Tongue (tissue), 2 donors: ENCODE measurements around the gene USH2A. TPM values are rescaled to one million over a fixed set of nuclear protein-coding genes. Genes with fewer than 3 reads are reported as not detected.

Experiments used
- DNase-seq: peaks from one replicate; pipeline ENCODE4 v3.0.0-alpha.2; 2015
- total RNA-seq: library from RNA; depleted of rRNA; stranded (reverse); fragments of >200 nt; gene quantifications from one replicate; pipeline ENCODE4 v1.2.3, GENCODE V29; 2014

USH2A gene
- total RNA-seq, 1 donor from 2014 or later, result 0.10 TPM

DNA sequence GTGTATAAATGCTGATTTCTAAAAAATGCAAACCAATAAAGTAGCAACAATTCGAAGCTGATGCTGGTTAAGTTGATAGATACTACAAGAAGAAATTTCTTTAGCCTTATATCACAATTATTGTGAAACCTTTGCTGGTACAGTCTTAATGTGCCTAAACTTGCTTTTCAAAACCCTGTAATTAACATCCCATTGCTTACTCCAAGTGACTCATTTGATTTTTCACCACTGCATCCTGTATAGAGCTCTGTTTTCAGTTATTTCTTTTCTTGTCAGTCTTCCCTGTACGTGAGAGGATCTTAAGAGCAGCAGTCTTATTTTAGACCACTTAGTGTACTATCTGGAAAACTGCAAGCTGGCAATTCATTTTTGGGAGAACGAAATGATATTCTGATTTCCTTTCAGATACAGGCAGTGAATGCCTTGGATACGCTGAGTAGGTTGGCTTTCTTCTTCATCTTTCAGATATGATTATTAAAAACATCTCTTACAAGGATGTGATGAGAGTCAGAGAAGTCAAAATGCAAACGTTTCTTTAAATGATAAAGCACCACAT is 645.8 kb downstream of the USH2A start:
- DNase-seq, result no peak

DNA sequence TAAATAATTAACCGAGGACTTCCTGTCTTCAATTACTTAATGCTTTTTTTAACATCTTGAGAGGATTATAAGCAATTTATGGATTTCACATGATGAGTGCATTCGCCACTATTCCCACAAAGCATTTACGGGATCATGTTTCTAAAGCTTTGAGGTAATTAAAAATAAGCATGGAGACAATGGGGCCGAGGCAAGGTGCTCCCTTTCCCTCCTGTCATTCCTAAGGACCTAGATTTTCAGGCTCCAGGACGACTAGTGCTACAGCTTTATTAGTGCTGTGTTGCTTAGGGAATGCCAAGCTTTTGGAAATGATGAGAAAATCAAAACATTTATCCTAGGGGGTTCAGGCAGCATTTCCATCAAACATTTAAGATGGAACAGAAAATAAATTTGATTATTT is 646.9 kb downstream of the USH2A start:
- no peak for DNase-seq

DNA sequence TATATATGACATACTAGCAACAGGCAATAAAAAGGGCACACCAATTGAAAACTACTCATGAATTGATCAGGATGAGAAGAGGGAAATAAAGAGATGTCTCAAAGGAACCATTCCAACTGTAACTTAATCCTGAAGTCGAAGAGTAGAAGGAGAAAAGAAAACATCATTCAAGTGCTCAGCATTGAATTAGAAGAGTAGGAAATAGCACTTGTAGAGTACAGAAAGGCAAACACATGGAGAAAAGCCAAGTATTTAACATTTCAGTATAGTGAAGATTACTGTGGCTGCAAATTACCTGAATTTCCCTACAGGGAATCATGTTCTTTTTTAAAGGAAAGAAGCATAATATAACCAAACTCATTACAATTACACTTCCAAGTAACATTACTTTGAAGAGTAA is 651.1 kb downstream of the USH2A start:
- DNase-seq, result no peak

- no peak for DNase-seq
Measured at GRCh38 chr1:215768303-215768702, 654.9 kb downstream of the USH2A start.

DNA sequence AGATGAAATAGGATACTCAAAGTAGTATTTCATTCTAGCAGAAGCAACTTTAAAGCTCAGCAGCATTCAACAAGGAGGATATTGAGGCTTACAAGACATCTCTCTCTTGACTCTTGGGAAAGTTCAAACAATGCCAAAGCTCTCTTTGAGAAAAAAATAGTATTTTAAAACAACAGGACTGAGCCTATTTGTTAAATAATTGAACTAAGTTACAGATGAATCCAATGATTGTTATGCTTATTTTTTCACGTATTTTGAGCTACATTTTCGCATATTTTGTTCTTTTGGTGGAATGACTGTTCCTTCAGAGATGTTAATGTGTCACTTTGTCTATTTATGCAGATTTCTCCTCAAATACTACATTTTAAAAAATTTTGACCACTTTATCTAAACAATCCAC is 655.5 kb downstream of the USH2A start:
- no peak for DNase-seq

DNA sequence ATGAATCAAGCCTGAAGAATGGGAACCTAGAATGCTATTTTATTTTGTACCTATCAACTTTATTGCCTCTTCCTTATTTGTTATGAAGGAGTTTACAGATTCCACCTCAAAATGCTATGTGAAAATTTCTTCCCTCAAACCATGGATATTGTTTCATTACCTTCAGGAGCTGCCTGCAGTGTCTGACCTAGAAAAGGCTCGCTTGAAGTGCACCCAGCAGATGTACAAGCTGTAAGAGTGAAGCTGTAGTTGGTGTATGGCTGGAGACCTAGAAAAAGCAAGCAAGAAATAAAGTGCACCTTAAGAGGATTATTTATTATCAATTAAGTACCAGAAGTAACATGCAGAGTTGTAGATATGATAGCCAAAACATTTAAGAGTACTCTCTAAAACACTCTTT is 656.7 kb downstream of the USH2A start:
- no peak for DNase-seq

DNA sequence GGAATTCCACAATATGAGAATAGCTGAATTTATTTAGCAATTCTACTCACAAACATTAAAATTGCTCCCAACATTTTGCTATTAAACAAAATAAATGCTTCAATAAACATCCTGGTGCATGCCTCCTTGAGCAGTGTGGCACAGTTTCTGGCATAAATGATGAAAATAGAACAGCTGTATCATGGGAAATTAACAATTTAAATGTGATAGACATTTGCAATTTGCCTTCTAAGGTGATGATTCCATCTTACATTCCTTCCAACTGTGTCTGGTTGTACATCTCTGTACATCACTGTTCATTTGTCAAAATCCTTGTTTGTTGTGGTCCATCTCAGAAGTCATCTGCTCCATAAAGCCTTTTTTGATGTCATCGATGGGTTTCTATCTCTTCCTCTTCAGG is 657.4 kb downstream of the USH2A start:
- no peak for DNase-seq

- no peak for DNase-seq
Measured at GRCh38 chr1:215761446-215761845, 661.8 kb downstream of the USH2A start.

GRCh38 chr1:215754112-215754511 is 669.1 kb downstream of the USH2A start:
- no peak for DNase-seq

DNA sequence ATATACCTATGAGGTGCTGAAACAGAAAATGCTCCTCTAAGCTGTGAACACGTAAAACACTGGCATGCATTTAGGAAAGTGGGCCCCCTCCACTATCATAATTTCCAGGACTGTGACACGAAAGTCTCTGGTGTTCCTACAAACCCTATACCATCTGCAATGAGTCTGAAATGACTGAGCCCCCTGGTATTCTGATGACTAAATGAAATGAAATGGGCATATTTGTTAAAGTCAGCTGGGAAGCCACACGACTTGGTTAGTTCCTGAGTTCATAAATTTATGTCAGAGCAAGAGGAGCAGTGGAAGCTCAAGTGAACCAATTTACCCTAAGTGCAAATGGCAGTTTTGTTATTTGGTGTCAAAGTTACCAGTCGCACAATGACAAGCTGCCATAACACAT is 673.8 kb downstream of the USH2A start:
- DNase-seq, result no peak

- no peak for DNase-seq
Measured at GRCh38 chr1:215748431-215748830, 674.8 kb downstream of the USH2A start.

DNA sequence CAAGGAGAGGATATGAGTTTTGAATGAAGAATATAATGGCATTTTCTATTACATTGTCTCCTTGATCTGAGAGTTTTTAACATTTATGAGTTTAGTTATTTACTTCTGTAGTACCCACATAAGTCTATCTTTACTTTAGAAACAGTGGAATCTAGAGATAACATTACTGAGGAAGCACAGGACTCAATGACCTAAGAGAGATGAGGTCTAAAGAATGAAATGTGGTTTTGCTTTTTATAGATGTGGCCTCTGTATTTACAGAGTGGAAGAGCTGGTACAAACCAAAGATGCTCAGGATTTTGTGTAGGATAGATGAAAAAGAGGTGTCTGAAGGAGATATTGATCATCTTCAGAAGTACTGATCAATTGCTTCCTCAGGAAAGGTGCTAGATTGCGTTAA is 678.8 kb downstream of the USH2A start:
- no peak for DNase-seq

- no peak for DNase-seq
Measured at GRCh38 chr1:215739025-215739424, 684.2 kb downstream of the USH2A start.

GRCh38 chr1:215731699-215732098 is 691.5 kb downstream of the USH2A start:
- no peak for DNase-seq

- no peak for DNase-seq
Measured at GRCh38 chr1:215730600-215730999, 692.6 kb downstream of the USH2A start.

DNA sequence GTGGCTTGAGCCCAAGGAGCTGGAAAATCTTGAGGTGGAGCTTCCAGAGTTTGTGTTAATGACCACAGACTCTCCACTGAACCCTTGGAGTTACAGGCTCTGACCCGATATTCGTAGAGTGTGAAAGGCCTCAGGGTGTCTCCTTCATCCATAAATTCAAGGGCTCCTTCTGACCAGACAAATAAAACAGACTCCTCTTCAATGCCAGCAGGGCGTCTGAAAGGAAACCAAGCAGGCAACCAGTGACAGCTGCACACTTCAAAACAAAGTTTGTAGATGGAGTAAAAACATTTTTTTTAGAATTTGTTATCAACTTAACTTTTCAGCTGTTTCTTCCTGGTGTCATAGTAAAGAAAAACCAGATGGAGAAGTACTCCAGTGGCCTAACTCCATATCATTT is 695.1 kb downstream of the USH2A start:
- no peak for DNase-seq

GRCh38 chr1:215720126-215720525 is 703.1 kb downstream of the USH2A start:
- DNase-seq, result no peak

GRCh38 chr1:215719552-215719951 is 703.7 kb downstream of the USH2A start:
- DNase-seq, result no peak

DNA sequence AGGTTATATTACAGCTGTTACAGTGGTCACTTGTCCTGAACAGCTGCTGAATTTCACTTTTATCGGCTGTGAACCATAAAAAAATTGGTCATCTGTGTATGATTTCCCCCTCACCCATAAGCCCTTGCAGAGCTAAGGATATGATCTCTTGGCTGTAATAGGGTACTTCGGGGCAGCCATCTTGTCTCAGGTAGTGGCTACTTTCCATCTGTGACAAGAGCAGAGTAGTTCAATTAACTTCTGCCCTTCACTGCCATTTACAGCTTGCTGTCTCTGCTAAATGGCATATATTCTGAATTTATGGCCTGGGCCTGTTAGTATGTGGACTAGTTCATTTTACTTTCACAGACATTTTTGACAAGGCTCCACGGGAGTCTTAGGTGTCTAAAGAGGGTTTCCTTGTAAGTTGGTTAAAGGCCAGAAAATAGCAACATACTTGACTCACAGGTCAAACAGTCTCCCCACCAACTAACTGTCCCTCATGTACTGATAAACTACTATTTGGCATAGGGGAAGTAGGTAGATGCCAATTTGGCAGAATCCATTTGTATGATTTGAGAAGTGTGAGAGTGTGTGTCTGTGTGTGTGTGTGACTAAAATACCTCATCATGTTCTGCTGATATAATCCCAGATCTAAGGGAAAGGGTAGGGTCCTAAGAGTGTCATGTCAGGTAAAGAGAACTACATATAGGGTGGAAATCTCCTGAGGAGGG is 704.5 kb downstream of the USH2A start:
- DNase-seq, result no peak

DNA sequence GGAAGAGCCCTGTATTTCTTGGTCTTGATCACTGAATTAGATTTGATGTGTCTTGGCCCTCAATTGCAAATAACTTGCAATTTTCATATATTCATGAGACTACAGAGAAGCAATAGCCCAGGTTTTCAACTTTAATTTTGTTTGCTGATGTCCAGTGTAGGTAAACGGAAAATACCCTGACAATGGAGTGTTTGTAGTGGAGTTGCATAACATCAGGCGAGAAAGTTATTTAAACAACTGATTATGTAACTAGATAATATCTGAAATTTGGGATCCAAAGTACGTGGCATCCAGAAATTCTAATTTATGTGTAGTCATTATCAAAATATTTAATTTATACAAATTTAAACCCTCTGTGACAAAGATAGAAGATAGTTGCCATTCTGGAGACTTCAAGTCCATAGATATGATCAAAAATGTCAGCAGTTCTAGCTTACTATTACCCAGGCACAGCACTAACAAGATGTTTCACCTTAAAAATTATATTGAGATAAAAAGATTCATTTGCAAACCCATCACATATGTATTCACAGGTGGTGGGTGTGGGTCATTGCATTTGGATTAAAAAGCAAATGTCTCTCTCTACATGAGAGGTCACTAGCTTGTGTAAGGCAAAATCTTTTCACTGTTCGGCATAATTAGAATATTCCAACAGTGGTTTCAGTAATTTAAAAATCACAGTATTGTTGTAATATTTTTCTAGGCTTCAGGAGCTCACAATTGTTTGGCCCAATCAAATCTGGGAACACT is 705.4 kb downstream of the USH2A start:
- no peak for DNase-seq

DNA sequence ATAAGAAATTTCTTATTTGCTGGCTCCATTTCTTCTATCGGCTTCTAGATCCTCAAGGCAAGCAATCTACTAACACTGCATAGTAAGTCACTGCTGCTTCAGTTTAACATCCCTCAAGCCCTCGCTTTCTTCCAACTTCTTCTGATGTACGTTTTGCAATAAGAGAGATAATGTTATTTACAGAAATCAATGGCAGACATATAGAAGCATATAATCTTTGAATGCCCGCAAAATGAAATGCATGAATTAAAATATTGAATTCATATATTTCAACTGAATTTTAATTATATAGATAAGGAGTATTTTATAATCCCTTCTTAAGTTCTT is 712.4 kb downstream of the USH2A start:
- DNase-seq, result no peak

- peak; percentile 41 for DNase-seq
Measured at GRCh38 chr1:215710036-215710898, 713.0 kb downstream of the USH2A start.
